GM19372 (cell line): Measurements from ENCODE around the gene CHRNE.
"Not testable (repeated sequence)": the region's sequence is repeated elsewhere in the genome, so short reads cannot be mapped to it uniquely, and the experiment has no call there.

Source experiments
- ATAC-seq: cut with Tn5 transposase; IDR thresholded peaks from one replicate; pipeline ENCODE4 v1.9.1; 2021; ENCODE audit warnings: mild to moderate bottlenecking, low read depth, moderate library complexity; ENCODE audit not compliant: unreplicated experiment

CHRNE gene

DNA sequence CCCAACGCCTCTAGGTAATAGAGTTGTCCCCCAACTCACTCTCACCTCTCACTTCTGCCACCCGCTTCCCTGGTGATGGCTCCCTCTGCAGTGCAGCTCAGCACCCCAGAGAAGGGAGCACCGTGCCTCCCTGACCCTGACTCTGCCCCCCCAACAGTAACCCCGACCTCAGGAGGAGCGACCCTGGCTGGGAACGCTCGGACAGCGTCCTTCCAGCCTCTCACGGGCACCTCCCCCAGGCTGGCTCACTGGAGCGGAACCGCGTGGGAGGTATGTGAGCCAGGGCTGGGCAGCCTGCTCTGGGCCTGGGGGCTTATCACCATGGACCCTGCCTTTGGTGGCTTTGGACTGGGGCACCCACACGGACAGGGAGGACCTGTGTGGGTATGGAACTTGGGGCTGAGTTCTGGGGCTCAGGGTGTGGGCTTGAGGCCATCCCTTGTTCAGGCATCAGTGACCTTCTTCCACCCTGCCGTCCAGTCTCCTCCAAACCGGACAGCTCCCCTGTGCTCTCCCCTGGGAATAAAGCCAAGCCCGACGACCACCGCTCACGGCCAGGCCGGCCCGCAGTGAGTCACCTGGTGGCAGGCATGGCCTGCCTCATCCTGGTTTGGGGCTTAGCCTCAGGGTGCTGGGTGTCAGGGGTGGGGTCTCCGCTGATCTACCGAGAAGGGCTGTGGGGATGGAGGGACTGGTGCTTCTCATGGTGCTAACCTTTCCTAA, 10.2 kb downstream of the CHRNE start:
- ATAC-seq: no peak

DNA sequence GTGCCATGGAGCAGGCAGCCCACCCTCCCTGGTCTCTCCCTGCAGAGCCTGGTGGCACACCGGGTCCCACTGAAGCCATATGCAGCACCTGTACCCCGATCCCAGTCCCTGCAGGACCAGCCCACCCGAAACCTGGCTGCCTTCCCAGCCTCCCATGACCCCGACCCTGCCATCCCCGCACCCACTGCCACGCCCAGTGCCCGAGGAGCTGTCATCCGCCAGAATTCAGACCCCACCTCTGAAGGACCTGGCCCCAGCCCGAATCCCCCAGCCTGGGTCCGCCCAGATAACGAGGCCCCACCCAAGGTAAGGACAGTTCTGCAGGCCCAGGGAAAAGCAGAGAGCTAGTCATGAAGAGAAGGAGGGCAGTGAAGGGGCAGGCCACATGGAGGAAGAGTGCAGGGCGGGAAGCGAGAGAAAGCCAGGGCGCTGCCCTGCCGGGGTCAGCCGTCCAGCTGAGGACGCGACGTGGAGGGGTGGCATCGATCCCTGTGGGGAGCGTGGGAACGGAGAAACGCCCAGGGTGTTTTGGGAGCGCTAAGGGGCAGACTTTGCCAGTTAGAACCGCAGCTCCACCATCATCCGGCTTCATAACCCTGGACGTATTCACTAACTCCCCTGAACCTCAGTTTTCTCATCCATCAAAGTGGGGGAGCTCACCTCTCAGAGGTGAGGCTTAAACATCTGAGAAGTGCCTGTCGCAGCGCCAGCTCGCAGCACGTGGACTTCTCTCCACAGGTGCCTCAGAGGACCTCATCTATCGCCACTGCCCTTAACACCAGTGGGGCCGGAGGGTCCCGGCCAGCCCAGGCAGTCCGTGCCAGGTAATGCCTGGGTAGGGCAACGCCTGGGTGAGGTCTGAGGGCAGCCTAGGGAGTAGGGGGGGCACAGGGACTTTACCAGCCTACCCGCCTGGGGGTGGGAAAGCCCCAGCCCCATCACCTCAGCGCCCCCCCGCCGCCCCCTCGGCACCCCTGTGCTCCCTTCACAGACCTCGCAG, 11.2 kb downstream of the CHRNE start:
- no peak for ATAC-seq

DNA sequence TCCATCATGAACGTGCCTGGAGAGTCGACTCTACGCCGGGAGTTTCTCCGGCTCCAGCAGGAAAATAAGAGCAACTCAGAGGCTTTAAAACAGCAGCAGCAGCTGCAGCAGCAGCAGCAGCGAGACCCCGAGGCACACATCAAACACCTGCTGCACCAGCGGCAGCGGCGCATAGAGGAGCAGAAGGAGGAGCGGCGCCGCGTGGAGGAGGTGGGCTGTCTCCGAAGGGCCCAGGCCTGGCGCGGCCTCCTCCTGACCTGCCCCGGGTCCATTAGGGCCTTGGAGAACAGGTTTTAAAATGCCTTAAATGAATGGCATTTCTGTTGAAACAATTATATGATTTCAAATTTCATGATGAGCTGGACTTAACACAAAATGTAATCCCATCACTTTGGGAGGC, 15.3 kb downstream of the CHRNE start:
- ATAC-seq: no peak

DNA sequence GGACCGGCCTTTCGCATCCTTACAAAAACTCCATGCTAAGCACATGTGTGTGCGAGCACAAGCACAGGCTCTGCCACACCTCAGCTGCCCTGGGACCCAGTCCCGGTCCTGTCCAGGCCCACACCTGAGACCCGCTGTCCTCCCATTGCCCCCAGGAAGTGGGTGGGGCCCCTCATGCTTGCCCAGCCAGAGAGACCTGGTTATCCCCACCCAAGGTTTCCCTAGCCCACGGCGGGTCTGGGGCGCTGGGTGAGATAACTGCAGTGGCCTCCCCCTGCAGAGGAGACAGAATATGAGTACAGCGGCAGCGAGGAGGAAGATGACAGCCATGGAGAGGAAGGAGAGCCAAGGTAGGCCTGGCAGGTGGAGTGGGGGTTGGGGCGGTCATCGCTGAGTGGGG, 16.1 kb downstream of the CHRNE start:
- ATAC-seq: no peak

DNA sequence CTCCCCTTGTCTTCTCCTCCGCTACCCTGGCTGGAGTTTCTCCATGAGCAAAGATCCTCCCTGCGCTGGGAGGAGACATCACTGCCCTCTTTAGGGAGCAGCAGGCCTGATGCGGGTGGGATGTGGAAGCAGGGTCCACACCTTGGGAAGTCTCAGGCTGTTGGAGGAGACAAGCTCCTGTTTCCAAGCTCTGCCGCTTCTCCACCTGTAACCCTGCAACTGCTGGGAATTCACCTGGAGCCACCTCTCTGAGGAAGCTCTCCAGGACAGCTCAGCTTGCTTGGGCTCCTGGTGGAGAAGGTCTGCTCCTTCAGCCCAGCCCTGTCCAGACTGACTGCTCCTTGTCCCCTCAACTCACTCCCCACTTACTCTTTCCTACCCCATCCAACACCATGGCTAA, 18.4 kb downstream of the CHRNE start:
- ATAC-seq: no peak

DNA sequence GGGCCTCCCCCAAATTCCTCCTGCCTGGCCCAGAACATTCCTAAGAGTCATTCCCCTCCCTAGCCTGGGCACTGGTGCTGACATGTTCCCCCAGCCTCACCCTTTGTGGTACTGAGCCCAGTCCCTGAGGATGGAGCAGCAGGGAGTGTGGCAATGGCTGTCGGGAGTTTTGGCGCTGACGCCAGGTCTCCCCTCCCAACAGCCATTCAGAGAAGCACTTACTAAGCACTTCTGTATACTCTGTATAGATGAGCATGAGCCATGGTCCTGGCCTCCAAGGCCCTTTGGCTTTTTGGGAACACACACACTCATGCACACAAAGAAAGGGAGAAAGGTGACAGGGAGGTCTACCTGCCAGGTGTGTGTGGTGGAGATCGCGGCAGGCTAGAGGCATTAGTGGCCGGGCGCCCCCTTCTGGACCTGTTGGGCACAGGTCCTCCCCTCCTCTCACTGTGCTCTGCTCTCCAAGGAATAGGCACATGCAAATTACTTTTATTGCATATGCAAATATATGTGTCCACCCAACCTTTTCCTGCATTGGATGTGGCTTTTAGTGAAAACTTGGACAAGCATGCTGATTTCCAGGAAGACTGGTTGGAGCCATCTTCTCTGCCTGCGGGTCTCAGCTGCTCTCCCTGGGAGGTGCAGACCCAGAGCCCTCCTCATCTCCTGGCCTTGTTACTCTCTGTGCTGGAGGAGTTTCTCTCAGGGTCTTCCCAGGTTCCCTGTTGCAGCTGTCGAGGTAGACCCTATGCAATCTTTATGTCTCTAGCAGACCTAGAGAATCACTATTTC, 20.9 kb downstream of the CHRNE start:
- ATAC-seq: no peak

DNA sequence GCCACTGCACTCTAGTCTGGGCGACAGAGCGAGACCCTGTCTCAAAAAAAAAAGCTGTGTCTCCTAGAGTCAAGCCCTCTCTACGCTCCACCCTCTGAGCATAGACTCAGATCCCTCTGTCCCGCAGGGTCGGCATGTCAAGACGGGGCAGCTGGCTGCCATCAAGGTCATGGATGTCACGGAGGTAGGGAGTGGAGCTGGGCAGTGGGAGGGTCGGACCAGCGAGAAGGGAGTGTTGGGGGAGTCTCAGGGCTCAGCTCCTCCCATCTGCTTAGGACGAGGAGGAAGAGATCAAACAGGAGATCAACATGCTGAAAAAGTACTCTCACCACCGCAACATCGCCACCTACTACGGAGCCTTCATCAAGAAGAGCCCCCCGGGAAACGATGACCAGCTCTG, 22.0 kb downstream of the CHRNE start:
- no peak for ATAC-seq

DNA sequence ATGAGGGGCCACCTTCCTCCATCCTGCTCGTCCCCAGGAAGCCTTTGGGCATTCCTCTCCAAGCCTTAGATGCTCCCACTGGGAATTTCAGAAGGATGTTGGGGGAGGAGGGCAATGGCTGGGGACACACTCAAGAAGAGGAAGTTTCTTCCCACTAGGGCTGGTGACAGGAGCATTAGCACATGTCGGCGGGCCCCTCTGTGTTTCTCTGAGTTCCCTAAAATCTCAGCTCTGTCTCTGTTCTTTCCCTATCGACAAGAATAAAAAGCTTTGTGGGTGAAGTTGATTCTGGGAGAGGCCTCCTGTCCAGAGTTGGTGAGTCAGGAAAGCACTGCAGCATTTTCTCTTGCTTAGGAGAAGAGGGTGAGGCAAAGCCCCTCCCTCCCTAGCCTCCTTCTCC, 23.3 kb downstream of the CHRNE start:
- no peak for ATAC-seq

DNA sequence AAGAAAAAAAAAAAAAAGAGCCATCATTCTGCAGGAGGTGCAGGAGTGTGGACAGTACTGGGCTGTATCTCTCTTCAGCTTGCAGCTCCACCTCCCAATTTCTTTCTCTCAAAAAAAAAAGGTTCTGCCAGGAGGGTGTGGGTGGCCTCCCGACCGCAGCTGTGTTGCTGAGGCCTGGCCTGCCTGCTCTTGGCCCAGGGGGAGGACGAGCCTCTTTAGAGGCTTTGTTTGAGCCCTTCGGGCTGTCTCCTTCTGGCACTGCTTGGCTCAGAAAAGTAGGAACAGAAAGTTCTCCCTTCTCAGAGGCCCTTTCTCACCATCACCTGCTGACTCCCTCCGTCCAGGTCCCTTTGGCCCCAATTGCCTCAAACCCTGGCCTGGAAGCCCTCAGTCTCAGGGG, 25.8 kb downstream of the CHRNE start:
- ATAC-seq: no peak

DNA sequence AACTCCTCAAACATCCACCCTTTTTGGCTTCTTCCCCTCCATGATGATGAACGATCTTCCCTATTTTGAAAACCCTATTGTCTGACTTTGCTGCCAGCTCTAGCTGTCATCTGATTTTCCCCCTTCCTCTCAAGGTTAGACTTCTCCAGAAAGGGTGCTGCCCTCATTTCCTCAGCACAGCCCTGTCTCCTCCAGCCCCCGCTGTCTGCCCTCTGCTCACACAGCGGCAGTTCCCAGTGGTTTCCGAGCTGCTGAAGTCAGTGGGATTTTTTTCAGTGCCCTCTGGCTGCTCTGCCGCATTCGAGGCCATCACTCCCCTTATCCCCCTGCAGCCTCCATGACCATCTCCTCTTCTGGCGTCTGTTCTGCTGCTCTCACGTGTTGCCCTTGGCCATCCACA, 30.1 kb downstream of the CHRNE start:
- no peak for ATAC-seq

DNA sequence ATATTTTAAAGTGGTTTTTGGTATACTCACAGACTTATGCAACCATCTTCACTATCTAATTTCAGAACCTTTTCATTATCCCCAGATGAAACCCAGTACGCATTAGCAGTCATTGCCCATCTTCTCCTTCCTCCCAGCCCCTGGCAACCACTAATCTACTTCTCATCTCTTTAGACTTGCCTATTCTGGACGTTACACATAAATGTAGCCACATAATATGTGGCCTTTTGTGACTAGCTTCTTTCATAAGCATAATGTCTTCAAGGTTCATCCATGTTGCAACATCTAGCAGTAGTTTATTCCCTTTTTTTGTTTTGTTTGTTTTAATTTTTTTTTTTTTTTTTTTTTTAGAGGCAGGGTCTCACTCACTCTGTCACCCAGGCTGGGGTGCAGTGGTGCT, 32.0 kb downstream of the CHRNE start:
- ATAC-seq: no peak

DNA sequence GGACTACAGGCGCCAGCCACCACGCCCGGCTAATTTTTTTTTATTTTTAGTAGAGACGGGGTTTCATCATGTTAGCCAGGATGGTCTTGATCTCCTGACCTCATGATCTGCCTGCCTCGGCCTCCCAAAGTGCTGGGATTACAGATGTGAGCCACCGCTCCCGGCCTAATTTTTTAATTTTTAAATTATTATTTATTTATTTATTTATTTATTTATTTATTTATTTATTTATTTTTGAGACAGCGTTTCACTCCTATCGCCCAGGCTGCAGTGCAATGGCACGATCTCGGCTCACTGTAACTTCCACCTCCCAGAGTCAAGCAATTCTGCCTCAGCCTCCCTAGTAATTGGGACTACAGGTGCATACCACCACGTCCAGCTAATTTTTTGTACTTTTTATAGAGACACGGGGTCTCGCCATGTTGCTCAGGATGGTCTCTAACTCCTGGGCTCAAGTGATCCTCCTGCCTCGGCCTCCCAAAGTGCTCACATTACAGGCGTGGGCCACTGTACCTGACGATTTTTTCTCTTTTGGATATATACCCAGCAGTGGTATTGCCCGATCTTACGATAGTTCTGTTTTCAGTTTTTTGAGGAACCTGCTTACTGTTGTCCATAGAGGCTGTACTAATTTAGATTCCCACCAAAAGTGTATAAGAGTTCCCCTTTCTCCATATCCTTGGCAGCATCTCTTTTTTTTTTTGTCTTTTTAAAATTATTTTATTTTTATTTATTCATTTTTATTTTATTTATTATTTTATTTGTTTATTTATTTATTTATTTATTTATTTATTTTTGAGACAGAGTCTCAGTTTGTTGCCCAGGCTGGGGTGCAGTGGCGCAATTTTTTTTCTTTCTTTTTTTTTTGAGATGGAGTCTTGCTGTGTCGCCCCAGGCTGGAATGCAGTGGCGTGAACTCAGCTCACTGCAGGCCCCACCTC, 33.6 kb downstream of the CHRNE start:
- not testable (repeated sequence) for ATAC-seq

DNA sequence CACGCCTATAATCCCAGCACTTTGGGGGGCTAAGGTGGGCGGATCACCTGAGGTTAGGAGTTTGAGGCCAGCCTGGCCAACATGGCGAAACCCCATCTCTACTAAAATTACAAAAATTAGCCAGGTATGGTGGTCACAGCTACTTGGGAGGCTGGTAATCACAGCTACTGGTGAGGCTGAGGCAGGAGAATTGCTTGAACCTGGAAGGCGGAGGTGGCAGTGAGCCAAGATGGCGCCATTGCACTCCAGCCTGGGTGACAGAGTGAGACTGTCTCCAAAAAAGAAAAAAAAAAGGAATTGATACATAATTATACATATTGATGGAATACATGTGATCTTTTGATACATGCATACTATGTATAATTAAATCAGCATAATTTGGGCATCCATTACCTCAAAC, 35.4 kb downstream of the CHRNE start:
- ATAC-seq: not testable (repeated sequence)

DNA sequence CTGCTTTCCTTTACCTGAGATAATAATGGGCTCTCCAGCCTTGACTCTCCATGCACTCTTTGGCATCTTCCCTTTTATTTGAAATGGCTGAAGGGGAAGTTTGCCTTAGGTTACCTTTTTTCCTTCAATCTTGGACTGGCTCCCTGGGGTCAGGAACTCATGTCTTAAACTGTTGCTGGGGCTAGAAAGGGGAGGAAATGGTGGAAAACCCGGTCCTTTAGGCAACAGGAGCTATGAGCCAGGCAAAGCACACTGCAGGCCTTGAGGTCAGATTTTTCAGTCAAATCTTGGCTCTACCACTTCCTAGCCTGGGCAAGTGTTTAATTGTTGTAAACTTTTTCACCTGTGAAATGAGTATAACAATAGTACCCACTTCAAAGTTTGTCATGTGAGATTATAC, 39.6 kb downstream of the CHRNE start:
- no peak for ATAC-seq

DNA sequence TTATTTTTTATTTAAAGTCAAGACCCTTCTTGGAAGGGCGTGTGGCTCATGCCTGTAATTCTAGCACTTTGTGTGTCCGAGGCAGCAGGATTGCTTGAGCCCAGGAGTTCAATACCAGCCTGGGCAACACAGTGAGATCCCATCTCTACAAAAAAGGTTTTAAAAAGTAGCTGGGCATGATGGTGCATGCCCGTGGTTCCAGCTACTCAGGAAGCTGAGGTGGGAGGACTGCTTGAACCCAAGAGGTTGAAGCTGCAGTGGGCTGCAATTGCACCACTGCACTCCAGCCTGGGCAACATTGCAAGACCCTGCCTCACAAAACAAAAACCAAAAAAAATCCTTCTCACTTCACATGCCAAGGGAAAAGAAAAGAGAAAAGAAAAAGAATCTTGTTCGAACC, 40.2 kb downstream of the CHRNE start:
- ATAC-seq: no peak

DNA sequence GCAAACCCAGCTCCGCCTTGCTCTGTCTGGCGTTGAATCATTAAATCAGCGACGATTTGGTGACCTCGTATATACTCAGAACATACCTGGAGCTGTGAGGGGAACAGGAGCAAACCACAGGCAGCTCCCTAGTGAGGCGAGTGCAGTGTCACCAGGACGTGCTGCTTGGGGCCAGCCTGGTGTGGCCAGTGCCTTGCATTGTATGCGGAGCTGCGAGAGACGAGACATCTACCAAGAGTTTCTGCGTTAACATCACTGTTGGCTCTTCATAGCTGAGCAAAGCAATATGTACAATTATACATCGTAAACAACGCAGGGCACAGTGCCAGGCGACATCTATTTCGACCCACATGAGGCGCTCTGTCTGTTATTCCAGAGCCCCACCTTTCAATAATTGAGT, 41.8 kb downstream of the CHRNE start:
- no peak for ATAC-seq

DNA sequence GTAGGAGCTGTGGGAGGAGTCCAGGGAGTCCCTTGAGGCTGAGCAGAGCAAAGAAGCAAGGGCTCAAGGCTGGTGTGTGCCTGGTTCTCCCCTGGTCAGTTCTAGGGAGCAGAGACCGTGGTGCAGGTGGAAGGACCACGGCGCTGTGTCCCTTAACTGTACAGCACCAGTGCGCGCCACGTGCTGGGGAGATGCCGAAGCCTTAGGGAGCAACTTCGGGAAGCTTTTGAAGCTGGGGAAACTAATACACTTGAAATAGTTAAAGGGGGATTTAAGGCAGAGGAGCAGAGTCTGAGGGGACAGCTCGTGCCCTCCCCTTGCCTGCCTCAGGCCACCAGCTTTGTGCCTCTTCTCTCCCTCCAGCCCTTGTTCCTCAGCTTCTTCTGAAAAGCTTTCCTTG, 42.2 kb downstream of the CHRNE start:
- no peak for ATAC-seq

DNA sequence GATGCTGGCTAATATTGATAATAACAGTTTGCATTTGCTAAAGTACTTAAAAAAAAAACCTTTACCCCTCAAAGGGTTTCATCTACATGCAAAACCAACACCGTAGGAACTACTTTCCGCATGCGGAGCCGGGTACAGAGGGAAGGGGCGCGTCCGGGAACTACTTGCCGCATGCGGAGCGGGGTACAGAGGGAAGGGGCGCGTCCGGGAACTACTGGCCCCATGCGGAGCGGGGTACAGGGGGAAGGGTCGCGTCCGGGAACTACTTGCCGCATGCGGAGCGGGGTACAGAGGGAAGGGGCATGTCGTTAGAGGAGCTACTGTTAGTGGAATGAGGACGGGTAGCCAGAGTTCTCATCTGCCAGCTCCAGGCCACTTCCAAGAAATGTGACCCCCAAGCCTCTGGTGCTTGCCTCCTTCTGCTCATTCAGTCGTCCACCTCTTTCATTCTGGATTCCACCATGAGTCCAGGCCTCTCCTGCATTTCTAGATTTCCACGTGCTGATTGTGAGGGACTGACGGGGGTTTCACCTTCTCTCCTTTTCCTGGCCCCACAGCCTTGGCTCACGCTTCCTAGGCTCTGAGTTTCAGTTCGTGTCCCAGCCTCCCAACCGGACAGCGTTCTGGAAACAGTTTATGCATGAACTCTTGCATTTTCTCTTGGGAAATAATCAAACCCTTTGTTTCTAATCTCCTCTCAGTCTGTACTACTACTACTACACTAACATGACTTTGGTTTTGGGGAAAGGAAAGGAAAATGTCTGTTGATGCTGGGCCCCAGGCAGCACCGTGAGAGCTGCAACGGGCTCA, 42.9 kb downstream of the CHRNE start:
- no peak for ATAC-seq

DNA sequence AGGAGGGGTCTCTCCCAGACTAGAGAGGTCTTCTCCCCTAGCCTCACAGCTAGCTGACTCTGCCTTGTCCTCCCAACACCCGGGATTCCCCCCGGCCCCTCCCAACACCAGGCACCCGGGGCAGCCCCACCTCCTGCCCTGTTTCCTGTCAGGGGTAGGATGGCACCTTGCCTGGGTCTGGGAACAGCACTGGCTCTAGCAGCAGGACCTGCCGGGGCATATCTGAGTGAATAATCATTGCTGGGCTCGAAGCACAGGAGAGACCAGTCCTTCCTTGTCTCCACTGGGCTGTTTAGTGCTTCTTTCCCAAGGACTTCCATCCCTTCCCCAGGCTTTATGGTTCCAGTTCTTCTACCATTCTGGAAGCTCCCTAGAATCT, 44.0 kb downstream of the CHRNE start:
- no peak for ATAC-seq
